Measurements from ENCODE around the gene TIPARP. TPM values are rescaled to one million over a fixed set of nuclear protein-coding genes. Genes with fewer than 3 reads are reported as not detected.

The TIPARP gene
- total and polyA plus RNA-seq, 2 experiments from 2014 or later: 4.5 to 6.9 TPM

GRCh38 chr3:156646958-156647357 lies 27.4 kb upstream of the TIPARP start (continued):
- TF ChIP-seq, protein P1, sequence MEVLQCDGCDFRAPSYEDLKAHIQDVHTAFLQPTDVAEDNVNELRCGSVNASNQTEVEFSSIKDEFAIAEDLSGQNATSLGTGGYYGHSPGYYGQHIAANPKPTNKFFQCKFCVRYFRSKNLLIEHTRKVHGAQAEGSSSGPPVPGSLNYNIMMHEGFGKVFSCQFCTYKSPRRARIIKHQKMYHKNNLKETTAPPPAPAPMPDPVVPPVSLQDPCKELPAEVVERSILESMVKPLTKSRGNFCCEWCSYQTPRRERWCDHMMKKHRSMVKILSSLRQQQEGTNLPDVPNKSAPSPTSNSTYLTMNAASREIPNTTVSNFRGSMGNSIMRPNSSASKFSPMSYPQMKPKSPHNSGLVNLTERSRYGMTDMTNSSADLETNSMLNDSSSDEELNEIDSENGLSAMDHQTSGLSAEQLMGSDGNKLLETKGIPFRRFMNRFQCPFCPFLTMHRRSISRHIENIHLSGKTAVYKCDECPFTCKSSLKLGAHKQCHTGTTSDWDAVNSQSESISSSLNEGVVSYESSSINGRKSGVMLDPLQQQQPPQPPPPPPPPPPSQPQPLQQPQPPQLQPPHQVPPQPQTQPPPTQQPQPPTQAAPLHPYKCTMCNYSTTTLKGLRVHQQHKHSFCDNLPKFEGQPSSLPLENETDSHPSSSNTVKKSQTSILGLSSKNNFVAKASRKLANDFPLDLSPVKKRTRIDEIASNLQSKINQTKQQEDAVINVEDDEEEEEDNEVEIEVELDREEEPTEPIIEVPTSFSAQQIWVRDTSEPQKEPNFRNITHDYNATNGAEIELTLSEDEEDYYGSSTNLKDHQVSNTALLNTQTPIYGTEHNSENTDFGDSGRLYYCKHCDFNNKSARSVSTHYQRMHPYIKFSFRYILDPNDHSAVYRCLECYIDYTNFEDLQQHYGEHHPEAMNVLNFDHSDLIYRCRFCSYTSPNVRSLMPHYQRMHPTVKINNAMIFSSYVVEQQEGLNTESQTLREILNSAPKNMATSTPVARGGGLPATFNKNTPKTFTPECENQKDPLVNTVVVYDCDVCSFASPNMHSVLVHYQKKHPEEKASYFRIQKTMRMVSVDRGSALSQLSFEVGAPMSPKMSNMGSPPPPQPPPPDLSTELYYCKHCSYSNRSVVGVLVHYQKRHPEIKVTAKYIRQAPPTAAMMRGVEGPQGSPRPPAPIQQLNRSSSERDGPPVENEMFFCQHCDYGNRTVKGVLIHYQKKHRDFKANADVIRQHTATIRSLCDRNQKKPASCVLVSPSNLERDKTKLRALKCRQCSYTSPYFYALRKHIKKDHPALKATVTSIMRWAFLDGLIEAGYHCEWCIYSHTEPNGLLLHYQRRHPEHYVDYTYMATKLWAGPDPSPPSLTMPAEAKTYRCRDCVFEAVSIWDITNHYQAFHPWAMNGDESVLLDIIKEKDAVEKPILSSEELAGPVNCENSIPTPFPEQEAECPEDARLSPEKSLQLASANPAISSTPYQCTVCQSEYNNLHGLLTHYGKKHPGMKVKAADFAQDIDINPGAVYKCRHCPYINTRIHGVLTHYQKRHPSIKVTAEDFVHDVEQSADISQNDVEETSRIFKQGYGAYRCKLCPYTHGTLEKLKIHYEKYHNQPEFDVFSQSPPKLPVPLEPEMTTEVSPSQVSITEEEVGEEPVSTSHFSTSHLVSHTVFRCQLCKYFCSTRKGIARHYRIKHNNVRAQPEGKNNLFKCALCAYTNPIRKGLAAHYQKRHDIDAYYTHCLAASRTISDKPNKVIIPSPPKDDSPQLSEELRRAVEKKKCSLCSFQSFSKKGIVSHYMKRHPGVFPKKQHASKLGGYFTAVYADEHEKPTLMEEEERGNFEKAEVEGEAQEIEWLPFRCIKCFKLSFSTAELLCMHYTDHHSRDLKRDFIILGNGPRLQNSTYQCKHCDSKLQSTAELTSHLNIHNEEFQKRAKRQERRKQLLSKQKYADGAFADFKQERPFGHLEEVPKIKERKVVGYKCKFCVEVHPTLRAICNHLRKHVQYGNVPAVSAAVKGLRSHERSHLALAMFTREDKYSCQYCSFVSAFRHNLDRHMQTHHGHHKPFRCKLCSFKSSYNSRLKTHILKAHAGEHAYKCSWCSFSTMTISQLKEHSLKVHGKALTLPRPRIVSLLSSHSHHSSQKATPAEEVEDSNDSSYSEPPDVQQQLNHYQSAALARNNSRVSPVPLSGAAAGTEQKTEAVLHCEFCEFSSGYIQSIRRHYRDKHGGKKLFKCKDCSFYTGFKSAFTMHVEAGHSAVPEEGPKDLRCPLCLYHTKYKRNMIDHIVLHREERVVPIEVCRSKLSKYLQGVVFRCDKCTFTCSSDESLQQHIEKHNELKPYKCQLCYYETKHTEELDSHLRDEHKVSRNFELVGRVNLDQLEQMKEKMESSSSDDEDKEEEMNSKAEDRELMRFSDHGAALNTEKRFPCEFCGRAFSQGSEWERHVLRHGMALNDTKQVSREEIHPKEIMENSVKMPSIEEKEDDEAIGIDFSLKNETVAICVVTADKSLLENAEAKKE (CRISPR knock-in tag; IDR thresholded peaks at IDR 0.05): no peak
- TF ChIP-seq, protein P2, sequence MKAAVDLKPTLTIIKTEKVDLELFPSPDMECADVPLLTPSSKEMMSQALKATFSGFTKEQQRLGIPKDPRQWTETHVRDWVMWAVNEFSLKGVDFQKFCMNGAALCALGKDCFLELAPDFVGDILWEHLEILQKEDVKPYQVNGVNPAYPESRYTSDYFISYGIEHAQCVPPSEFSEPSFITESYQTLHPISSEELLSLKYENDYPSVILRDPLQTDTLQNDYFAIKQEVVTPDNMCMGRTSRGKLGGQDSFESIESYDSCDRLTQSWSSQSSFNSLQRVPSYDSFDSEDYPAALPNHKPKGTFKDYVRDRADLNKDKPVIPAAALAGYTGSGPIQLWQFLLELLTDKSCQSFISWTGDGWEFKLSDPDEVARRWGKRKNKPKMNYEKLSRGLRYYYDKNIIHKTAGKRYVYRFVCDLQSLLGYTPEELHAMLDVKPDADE (IDR thresholded peaks at IDR 0.05): no peak
- no peak for TF ChIP-seq EZH2phosphoT487 (IDR thresholded peaks at IDR 0.05; ENCODE audit: unreplicated experiment)

DNA sequence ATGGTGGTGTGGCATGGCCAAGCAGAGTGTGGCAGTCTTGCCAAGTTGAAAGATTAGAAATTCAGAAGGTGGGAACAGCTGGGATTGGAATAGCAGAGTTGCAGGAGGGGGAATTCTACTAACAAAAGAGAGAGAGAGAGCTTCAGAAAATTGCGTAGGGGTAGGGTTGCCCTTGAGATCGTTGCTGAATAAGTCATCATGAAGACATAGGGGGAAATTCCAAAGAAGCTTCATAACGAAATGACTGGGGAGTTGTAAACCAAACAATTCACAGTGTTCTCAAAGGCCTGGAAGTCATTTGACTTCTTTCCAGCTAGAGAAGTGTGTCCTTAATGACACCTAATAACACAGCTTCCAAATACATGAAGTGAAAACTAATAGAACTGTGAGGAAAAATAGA lies 26.3 kb upstream of the TIPARP start:
- Histone ChIP-seq H3K4me2 (no peak overlapping the region), H3K9me2 (ENCODE audit: insufficient read depth) (no peaks in the 10 kb centered on the region), H3K4me3 (no peak overlapping the region), H3K4me1 (ENCODE audit: insufficient read depth) (peaks cover 11% of the 10 kb centered on the region), H2AFZ (no peak overlapping the region), H3F3A (replicated peaks; ENCODE audit: low read depth) (no peaks in the 10 kb centered on the region), H3K36me3 (ENCODE audit: insufficient read depth) (no peaks in the 10 kb centered on the region), H3K27me3 (ENCODE audit: insufficient read depth) (no peaks in the 10 kb centered on the region), H3K27ac (ENCODE audit: low read depth) (no peak overlapping the region), H3K79me2 (replicated peaks; ENCODE audit: insufficient read depth) (no peaks in the 10 kb centered on the region), H4K20me1 (replicated peaks; ENCODE audit: insufficient read depth) (no peaks in the 10 kb centered on the region)
- ATAC-seq (no peak), DNase-seq (ENCODE audit: low spot score) (no peak)
- H3K27me3 Mint-ChIP-seq (ENCODE audit: insufficient read depth, low read depth, poor library complexity): no peaks in the 10 kb centered on the region
- H3K4me1 Mint-ChIP-seq: peaks cover 12% of the 10 kb centered on the region
- no peak overlapping the region for H3K4me3 Mint-ChIP-seq
- H3K36me3 Mint-ChIP-seq (ENCODE audit: low read depth): no peaks in the 10 kb centered on the region
- H3K9me3 Mint-ChIP-seq: no peaks in the 10 kb centered on the region
- no peak overlapping the region for H3K27ac Mint-ChIP-seq
- TF ChIP-seq EZH2 (IDR thresholded peaks at IDR 0.05; ENCODE audit: low read depth, unreplicated experiment) (no peak), CTCF (conservative IDR thresholded peaks at IDR 0.05; ENCODE audit: low read depth in 2 of 2) (no peak)
- TF ChIP-seq, protein P2 (IDR thresholded peaks at IDR 0.05): no peak

All from GM23338 (cell line).